ENCODE data around the gene ZNF629.

ZNF629 gene

GRCh38 chr16:30785126-30786106 is 1.6 kb downstream of the ZNF629 start:
- no peak for DNase-seq

- no peak for DNase-seq
Observed at GRCh38 chr16:30784215-30784614, 2.8 kb downstream of the ZNF629 start.

GRCh38 chr16:30783280-30784109 is 3.5 kb downstream of the ZNF629 start:
- no peak for DNase-seq

GRCh38 chr16:30782486-30783279 is 4.3 kb downstream of the ZNF629 start:
- no peak for DNase-seq

- DNase-seq = no peak
Observed at GRCh38 chr16:30780549-30780948, 6.5 kb downstream of the ZNF629 start.

- DNase-seq = no peak
Observed at GRCh38 chr16:30780021-30780420, 7.0 kb downstream of the ZNF629 start.

GRCh38 chr16:30779596-30779995 is 7.4 kb downstream of the ZNF629 start:
- DNase-seq = no peak

- no peak for DNase-seq
Observed at GRCh38 chr16:30778549-30779244, 8.3 kb downstream of the ZNF629 start.

- no peak for DNase-seq
Observed at GRCh38 chr16:30777591-30778297, 9.3 kb downstream of the ZNF629 start.

GRCh38 chr16:30775392-30776188 is 11.4 kb downstream of the ZNF629 start:
- peak; percentile 63 for DNase-seq

GRCh38 chr16:30775131-30775391 is 11.9 kb downstream of the ZNF629 start:
- no peak for DNase-seq

GRCh38 chr16:30774367-30775130 is 12.5 kb downstream of the ZNF629 start:
- DNase-seq = no peak

GRCh38 chr16:30773826-30774225 is 13.2 kb downstream of the ZNF629 start:
- no peak for DNase-seq

- DNase-seq = no peak
Observed at GRCh38 chr16:30771726-30772125, 15.3 kb downstream of the ZNF629 start.

GRCh38 chr16:30769379-30770089 is 17.5 kb downstream of the ZNF629 start:
- no peak for DNase-seq

- DNase-seq = no peak
Observed at GRCh38 chr16:30768583-30769181, 18.3 kb downstream of the ZNF629 start.

- no peak for DNase-seq
Observed at GRCh38 chr16:30767767-30768465, 19.1 kb downstream of the ZNF629 start.

- DNase-seq = no peak
Observed at GRCh38 chr16:30766933-30767284, 20.1 kb downstream of the ZNF629 start.

All from inflammatory macrophage treated with lipopolysaccharide for 4 hours (primary cell).